ENCODE measurements around the gene FMN1.

DNA sequence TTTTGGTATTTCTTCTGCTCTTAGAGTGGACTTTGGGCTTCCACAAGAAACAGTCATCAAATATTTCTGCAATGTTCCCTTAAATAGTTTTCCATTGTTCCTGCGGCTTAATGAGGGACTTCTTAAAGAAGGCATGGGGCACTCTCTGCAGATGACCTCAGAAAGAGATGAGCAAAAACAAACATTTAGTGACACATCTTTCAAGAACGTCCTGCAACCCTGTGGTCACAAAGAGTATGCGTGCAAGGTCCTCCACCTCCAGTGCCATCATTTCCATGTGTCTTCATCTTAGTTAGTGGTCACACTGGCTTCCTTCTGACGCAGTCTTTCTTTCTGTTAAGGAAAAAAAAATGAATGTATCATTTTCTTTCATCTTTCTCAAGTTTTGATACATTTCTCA is 420.5 kb downstream of the FMN1 start:
- TF ChIP-seq, protein P1, sequence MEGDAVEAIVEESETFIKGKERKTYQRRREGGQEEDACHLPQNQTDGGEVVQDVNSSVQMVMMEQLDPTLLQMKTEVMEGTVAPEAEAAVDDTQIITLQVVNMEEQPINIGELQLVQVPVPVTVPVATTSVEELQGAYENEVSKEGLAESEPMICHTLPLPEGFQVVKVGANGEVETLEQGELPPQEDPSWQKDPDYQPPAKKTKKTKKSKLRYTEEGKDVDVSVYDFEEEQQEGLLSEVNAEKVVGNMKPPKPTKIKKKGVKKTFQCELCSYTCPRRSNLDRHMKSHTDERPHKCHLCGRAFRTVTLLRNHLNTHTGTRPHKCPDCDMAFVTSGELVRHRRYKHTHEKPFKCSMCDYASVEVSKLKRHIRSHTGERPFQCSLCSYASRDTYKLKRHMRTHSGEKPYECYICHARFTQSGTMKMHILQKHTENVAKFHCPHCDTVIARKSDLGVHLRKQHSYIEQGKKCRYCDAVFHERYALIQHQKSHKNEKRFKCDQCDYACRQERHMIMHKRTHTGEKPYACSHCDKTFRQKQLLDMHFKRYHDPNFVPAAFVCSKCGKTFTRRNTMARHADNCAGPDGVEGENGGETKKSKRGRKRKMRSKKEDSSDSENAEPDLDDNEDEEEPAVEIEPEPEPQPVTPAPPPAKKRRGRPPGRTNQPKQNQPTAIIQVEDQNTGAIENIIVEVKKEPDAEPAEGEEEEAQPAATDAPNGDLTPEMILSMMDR (IDR thresholded peaks at IDR 0.05) = no peak
- no peak for TF ChIP-seq POLR2A (IDR thresholded peaks at IDR 0.05)

Measured in body of pancreas (tissue), 4 donors.